ENCODE results near the gene DEPDC4. TPM values are rescaled to one million over a fixed set of nuclear protein-coding genes. Genes with fewer than 3 reads are reported as not detected.
"Not testable (repeated sequence)": the region's sequence is repeated elsewhere in the genome, so short reads cannot be mapped to it uniquely, and the experiment has no call there.

DEPDC4 gene
- total RNA-seq, 1 donor from 2014 or later, result 4.3 TPM

DNA sequence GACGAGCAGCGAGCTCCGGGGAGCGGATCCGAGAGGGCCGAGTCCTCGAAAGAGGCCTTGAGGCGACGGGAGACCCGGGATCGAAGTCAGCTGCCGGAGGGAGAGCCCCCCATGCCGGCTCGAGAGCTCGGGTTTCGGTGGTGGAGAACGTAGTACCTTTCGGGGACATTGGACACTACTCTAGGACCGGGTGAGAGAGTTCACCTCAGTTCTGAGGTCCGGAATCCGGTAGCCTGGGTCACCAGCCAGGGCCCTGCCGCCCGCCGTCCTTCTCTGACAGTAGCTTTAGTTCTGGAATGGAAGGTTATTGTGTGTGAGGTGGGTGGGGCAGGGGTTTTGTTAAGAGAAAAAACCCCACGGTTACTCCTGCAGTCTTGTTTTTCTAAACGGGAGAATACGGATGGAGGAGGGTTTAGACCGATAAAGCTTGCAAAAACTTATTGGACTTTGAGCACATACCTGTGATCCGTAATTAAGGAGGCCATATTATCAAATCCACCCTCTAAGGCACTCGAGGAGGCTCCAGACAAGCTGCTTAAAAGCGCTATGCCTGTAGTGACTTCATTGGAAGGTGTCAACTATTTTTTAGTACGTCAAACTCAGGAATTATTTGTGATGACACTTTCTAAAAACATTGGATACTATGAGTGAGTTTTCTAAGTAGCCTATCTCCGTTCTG lies 863 bp upstream of the DEPDC4 start:
- TF ChIP-seq, protein P1, sequence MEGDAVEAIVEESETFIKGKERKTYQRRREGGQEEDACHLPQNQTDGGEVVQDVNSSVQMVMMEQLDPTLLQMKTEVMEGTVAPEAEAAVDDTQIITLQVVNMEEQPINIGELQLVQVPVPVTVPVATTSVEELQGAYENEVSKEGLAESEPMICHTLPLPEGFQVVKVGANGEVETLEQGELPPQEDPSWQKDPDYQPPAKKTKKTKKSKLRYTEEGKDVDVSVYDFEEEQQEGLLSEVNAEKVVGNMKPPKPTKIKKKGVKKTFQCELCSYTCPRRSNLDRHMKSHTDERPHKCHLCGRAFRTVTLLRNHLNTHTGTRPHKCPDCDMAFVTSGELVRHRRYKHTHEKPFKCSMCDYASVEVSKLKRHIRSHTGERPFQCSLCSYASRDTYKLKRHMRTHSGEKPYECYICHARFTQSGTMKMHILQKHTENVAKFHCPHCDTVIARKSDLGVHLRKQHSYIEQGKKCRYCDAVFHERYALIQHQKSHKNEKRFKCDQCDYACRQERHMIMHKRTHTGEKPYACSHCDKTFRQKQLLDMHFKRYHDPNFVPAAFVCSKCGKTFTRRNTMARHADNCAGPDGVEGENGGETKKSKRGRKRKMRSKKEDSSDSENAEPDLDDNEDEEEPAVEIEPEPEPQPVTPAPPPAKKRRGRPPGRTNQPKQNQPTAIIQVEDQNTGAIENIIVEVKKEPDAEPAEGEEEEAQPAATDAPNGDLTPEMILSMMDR (IDR thresholded peaks at IDR 0.05; ENCODE audit: unreplicated experiment), result no peak
- no peak for DNase-seq (ENCODE audit: low spot score, unreplicated experiment)
- Mint-ChIP-seq H3K36me3 (ENCODE audit: insufficient read depth) (no peaks in the 10 kb centered on the region), H3K27ac (peak overlapping the region; percentile 95), H3K27me3 (no peaks in the 10 kb centered on the region), H3K4me3 (ENCODE audit: low read depth) (peak overlapping the region; percentile 99), H3K9me3 (ENCODE audit: low read depth) (no peaks in the 10 kb centered on the region), H3K4me1 (ENCODE audit: low read depth) (peaks cover 18% of the 10 kb centered on the region)

DNA sequence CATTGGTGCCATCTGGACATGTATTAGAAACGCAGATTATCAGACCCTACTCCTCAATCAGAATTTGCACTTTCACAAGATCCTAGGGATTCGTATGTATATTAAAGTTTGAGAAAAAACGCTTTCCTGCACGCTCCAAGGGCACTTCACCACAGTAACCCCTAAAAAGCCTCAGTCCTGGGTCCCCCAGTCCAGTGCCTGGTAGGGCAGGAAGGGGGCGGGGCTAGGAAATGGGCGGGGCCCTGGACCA lies 369 bp downstream of the DEPDC4 start:
- peak; percentile 82 for DNase-seq (ENCODE audit: low spot score, unreplicated experiment)
- H3K4me1 Mint-ChIP-seq (ENCODE audit: low read depth), result peaks cover 17% of the 10 kb centered on the region
- H3K36me3 Mint-ChIP-seq (ENCODE audit: insufficient read depth), result no peaks in the 10 kb centered on the region
- no peaks in the 10 kb centered on the region for H3K9me3 Mint-ChIP-seq (ENCODE audit: low read depth)
- H3K4me3 Mint-ChIP-seq (ENCODE audit: low read depth), result peak overlapping the region; percentile 99
- no peaks in the 10 kb centered on the region for H3K27me3 Mint-ChIP-seq
- H3K27ac Mint-ChIP-seq, result peak overlapping the region; percentile 100
- TF ChIP-seq, protein P1 (IDR thresholded peaks at IDR 0.05; ENCODE audit: unreplicated experiment), result no peak

DNA sequence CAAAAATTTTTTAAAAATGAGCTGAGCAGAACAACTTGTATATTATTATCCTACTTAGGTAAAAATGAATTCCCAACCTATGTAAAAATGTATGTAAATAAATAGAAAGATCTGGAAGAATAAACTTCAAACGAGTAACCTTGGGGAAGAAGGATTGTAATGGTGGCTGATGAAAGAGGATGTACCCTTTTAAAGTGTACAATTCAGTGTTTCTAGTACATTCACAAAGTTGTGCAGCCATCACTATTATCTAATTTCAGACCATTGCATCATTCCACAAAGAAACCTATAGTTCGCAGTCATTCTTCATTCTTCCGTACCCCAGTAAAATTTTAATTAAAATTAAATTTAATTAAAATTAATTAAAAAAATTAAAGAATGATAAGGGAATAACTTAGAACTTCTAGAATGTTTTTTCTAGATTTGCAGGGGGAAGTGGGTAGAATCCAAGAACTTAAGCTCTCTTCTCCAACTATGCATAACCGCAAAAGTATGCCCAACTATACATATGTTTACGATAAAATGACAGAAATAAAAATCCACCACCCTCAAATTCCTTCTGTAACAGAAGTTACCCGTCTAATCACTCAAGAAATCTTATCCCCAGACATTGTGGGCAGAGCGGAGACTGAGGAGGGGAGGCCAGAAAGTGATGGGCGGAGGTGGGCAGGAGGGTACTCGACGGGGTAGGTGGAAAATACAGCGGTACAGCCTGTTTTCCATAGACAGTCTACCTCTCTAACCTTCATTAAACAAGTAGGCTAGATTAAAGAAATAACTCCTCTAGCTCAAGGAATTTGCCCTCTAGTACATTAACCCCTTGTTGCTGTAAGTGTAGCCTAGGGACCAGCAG lies 921 bp downstream of the DEPDC4 start:
- no peaks in the 10 kb centered on the region for H3K27me3 Mint-ChIP-seq
- DNase-seq (ENCODE audit: low spot score, unreplicated experiment), result no peak

DNA sequence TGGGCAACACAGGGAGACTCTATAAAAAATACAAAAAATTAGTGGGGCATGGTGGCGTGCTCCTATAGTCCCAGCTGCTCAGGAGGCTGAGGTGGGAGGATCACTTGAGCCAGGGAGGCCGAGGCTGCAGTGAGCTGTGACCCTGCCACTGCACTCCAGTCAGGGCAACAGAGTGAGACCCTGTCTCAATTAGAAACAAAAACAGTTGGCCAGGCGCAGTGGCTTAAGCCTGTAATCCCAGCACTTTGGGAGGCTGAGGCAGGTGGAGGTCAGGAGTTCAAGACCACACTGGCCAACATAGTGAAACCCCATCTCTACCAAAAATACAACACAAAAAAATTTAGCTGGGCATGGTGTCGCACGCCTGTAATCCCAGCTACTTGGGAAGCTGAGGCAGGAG lies 1.8 kb downstream of the DEPDC4 start:
- H3K4me1 Mint-ChIP-seq (ENCODE audit: low read depth), result peaks cover 14% of the 10 kb centered on the region
- not testable (repeated sequence) for DNase-seq (ENCODE audit: low spot score, unreplicated experiment); H3K9me3 Mint-ChIP-seq (ENCODE audit: low read depth); H3K27ac Mint-ChIP-seq; H3K27me3 Mint-ChIP-seq; H3K4me3 Mint-ChIP-seq (ENCODE audit: low read depth); H3K36me3 Mint-ChIP-seq (ENCODE audit: insufficient read depth)

More for the DNA sequence above, 921 bp downstream of the DEPDC4 start:
- TF ChIP-seq, protein P1 (IDR thresholded peaks at IDR 0.05; ENCODE audit: unreplicated experiment), result no peak
- peak overlapping the region; percentile 99 for H3K4me3 Mint-ChIP-seq (ENCODE audit: low read depth)
- peaks cover 16% of the 10 kb centered on the region for H3K4me1 Mint-ChIP-seq (ENCODE audit: low read depth)
- H3K27ac Mint-ChIP-seq, result peak overlapping the region; percentile 100
- no peaks in the 10 kb centered on the region for H3K36me3 Mint-ChIP-seq (ENCODE audit: insufficient read depth)
- H3K9me3 Mint-ChIP-seq (ENCODE audit: low read depth), result no peaks in the 10 kb centered on the region

DNA sequence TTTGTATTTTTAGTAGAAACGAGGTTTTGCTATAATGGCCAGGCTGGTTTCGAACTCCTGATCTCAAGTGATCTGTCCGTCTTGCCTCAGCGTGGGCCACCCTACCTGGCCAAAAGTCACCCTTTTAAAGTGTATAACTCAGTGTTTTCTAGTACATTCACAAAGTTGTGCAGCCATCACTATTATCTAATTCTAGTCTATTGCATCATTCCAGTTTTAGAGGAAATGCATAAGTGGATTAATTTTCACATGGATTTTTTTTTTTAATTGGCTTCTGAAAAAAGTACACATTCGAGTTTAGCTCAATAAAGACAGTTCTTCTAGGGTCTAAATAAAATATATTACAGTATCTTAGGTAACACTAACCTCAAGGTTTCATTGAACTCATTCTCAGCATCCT lies 3.7 kb downstream of the DEPDC4 start:
- no peak overlapping the region for H3K4me3 Mint-ChIP-seq (ENCODE audit: low read depth)
- TF ChIP-seq, protein P1 (IDR thresholded peaks at IDR 0.05; ENCODE audit: unreplicated experiment), result no peak
- no peaks in the 10 kb centered on the region for H3K27me3 Mint-ChIP-seq
- peaks cover under 1% of the 10 kb centered on the region for H3K36me3 Mint-ChIP-seq (ENCODE audit: insufficient read depth)
- H3K9me3 Mint-ChIP-seq (ENCODE audit: low read depth), result no peaks in the 10 kb centered on the region
- no peak overlapping the region for H3K27ac Mint-ChIP-seq
- H3K4me1 Mint-ChIP-seq (ENCODE audit: low read depth), result peaks cover 1% of the 10 kb centered on the region
- no peak for DNase-seq (ENCODE audit: low spot score, unreplicated experiment)
